PC-9 (cell line): Measurements from ENCODE around the gene TRA2B. TPM values are rescaled to one million over a fixed set of nuclear protein-coding genes. Genes with fewer than 3 reads are reported as not detected.

Experiments used
- BruUV-seq: library from RNA; stranded (reverse); fragments of 400-500 nt; replicated peaks from 2 replicates; lab custom pipeline; 2021; lab: Mats Ljungman, UMichigan
- CTCF ChIA-PET: fragments of 300-600 bp; sonication (Branson Sonifier 250); formaldehyde crosslinking; loops from one replicate; lab custom pipeline; 2022; ENCODE audit warnings: antibody characterized with exemption; lab: Charles Lee
- POLR2A ChIA-PET: fragments of 300-600 bp; sonication (Branson Sonifier 250); formaldehyde crosslinking; loops from one replicate; lab custom pipeline; 2022; ENCODE audit warnings: antibody characterized with exemption; ENCODE audit not compliant: unreplicated experiment; lab: Charles Lee
- DNase-seq, 2 experiments: peaks; one replicate each; pipeline versions ENCODE4 v3.0.0 to v3.0.0-alpha.2; 2015 to 2022; ENCODE audit warnings: mixed read lengths in 1 of 2
- H2AFZ ChIP-seq: fragments of 200-600 bp; sonication (generic); 2 replicates; pipeline ENCODE4 v1.8.1; 2017; ENCODE audit warnings: antibody characterized with exemption
- H3F3A ChIP-seq: fragments of 200-600 bp; sonication (generic); 2 replicates; pipeline ENCODE4 v1.8.1; 2017; ENCODE audit warnings: antibody characterized with exemption, mild to moderate bottlenecking, low read depth; ENCODE audit not compliant: insufficient read depth
- H3K27ac ChIP-seq: fragments of 200-600 bp; sonication (generic); 2 replicates; pipeline ENCODE4 v1.6.1; 2016; ENCODE audit warnings: mixed run types
- H3K27me3 ChIP-seq: fragments of 200-600 bp; sonication (generic); 2 replicates; pipeline ENCODE4 v1.6.1; 2016; ENCODE audit warnings: low read depth, mixed run types; ENCODE audit not compliant: insufficient read depth
- H3K36me3 ChIP-seq: fragments of 200-600 bp; sonication (generic); 2 replicates; pipeline ENCODE4 v1.6.1; 2016; ENCODE audit warnings: low read depth, mixed run types
- H3K4me1 ChIP-seq: fragments of 200-600 bp; sonication (generic); replicated peaks from 2 replicates; pipeline ENCODE4 v1.6.1; 2016; ENCODE audit warnings: mixed run types; ENCODE audit not compliant: insufficient read depth
- H3K4me2 ChIP-seq: fragments of 200-600 bp; sonication (generic); 2 replicates; pipeline ENCODE4 v1.6.1; 2017; ENCODE audit warnings: mixed run types
- H3K4me3 ChIP-seq: fragments of 200-600 bp; sonication (generic); 2 replicates; pipeline ENCODE4 v1.6.1; 2016; ENCODE audit warnings: mixed run types
- H3K79me2 ChIP-seq: fragments of 200-600 bp; sonication (generic); 2 replicates; pipeline ENCODE4 v1.6.1; 2017; ENCODE audit warnings: low read depth, mixed run types
- H3K9me2 ChIP-seq: fragments of 200-600 bp; sonication (generic); 2 replicates; pipeline ENCODE4 v1.8.1; 2017; ENCODE audit warnings: mild to moderate bottlenecking; ENCODE audit not compliant: insufficient read depth
- H3K9me3 ChIP-seq: fragments of 200-600 bp; sonication (generic); 2 replicates; pipeline ENCODE4 v1.8.1; 2016; ENCODE audit warnings: low read depth; ENCODE audit not compliant: insufficient read depth
- H4K20me1 ChIP-seq: fragments of 200-600 bp; sonication (generic); 2 replicates; pipeline ENCODE4 v1.8.1; 2017; ENCODE audit not compliant: insufficient read depth
- EZH2 ChIP-seq: fragments of 200-600 bp; sonication (generic); IDR thresholded peaks from 2 replicates; pipeline ENCODE4 v1.8.0; 2017; ENCODE audit warnings: antibody characterized with exemption, low read depth
- intact Hi-C: fragments of 100-400 bp; cut with micrococcal nuclease; formaldehyde crosslinking; loops from one replicate; pipeline ENCODE4 v1.10.0; 2022; ENCODE audit not compliant: unreplicated experiment
- total RNA-seq: library from RNA; stranded (reverse); gene quantifications from 2 replicates; pipeline ENCODE4 v1.2.3, GENCODE V29; 2021
- TF ChIP-seq, protein P1 (sequence below): fragments of 200-600 bp; sonication (generic); conservative IDR thresholded peaks from 2 replicates; pipeline ENCODE4 v1.6.1; 2017; ENCODE audit warnings: mixed run types, antibody characterized with exemption, mild to moderate bottlenecking, moderate library complexity

TRA2B gene
- total RNA-seq, 1 experiment from 2014 or later = 158 TPM

DNA sequence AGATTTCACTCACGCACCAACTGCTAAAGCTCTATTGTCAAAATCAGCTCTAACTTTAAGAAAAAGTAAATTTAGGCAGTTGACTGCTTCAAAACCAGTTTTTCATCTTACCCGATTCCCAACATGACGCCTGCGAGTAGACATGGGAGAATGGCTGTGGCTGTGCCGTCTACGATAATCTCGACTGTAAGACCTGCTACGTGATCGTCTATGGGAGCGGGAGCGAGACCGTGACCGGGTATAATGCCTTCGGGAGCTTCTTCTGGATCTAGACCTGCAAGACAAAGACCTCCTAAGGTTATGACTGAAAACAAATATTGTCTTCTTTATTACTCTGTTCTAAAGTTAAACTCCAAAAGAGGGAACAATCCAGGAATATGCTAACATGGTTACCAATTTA, 12.5 kb downstream of the TRA2B start:
- Histone ChIP-seq H3K4me2 (no peak overlapping the region), H3K79me2 (peaks cover 100% of the 10 kb centered on the region), H4K20me1 (peaks cover 100% of the 10 kb centered on the region), H3K4me3 (no peak overlapping the region), H3K27me3 (no peaks in the 10 kb centered on the region), H3K36me3 (peaks cover 95% of the 10 kb centered on the region), H2AFZ (no peak overlapping the region), H3K4me1 (peaks cover 33% of the 10 kb centered on the region), H3K9me3 (no peaks in the 10 kb centered on the region), H3F3A (peaks cover 98% of the 10 kb centered on the region), H3K27ac (no peak overlapping the region), H3K9me2 (no peaks in the 10 kb centered on the region)
- CTCF ChIA-PET = no interaction called here
- no peak for TF ChIP-seq EZH2
- TF ChIP-seq, protein P1, sequence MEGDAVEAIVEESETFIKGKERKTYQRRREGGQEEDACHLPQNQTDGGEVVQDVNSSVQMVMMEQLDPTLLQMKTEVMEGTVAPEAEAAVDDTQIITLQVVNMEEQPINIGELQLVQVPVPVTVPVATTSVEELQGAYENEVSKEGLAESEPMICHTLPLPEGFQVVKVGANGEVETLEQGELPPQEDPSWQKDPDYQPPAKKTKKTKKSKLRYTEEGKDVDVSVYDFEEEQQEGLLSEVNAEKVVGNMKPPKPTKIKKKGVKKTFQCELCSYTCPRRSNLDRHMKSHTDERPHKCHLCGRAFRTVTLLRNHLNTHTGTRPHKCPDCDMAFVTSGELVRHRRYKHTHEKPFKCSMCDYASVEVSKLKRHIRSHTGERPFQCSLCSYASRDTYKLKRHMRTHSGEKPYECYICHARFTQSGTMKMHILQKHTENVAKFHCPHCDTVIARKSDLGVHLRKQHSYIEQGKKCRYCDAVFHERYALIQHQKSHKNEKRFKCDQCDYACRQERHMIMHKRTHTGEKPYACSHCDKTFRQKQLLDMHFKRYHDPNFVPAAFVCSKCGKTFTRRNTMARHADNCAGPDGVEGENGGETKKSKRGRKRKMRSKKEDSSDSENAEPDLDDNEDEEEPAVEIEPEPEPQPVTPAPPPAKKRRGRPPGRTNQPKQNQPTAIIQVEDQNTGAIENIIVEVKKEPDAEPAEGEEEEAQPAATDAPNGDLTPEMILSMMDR = no peak
- POLR2A ChIA-PET = no interaction called here
- no TSS peak for BruUV-seq
- DNase-seq = no peak
- intact Hi-C loops = no loop called here

DNA sequence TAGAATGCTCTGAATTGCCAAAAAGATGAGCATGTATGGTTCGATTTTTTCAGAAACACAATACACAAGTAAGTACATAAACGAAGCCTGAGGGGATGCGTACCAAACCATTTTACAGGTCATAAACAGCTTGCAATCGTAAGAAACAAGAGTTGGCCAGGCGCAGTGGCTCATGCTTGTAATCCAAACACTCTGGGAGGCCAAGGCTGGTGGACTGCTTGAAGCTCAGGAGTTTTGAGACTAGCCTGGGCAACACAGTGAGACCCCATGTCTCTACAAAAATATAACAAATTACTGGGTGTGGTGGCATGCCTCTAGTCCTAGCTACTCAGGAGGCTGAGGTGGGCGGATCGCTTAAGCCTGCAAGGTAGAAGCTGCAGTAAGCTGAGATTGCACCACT, 13.4 kb downstream of the TRA2B start:
- no peak for DNase-seq
- Histone ChIP-seq H3K27me3 (no peaks in the 10 kb centered on the region), H4K20me1 (peaks cover 100% of the 10 kb centered on the region), H3F3A (peaks cover 100% of the 10 kb centered on the region), H3K79me2 (peaks cover 100% of the 10 kb centered on the region), H3K9me3 (no peaks in the 10 kb centered on the region), H2AFZ (no peak overlapping the region), H3K27ac (no peak overlapping the region), H3K9me2 (no peaks in the 10 kb centered on the region), H3K4me3 (no peak overlapping the region), H3K4me2 (no peak overlapping the region), H3K36me3 (peaks cover 95% of the 10 kb centered on the region), H3K4me1 (peaks cover 23% of the 10 kb centered on the region)
- intact Hi-C loops = loop anchor here (5.0 kb wide), 1 partner anchor 262 kb away; no protein-coding TSS in a partner anchor
- TF ChIP-seq, protein P1 = no peak
- TF ChIP-seq EZH2 = no peak
- CTCF ChIA-PET = interaction anchor here (0.6 kb wide), 2 partner anchors 156 to 264 kb away, joined by 3 read pairs; no protein-coding TSS in a partner anchor
- POLR2A ChIA-PET = interaction anchor here (0.6 kb wide), 1 partner anchor 41 kb away, joined by 3 read pairs; no protein-coding TSS in a partner anchor
- no TSS peak for BruUV-seq

DNA sequence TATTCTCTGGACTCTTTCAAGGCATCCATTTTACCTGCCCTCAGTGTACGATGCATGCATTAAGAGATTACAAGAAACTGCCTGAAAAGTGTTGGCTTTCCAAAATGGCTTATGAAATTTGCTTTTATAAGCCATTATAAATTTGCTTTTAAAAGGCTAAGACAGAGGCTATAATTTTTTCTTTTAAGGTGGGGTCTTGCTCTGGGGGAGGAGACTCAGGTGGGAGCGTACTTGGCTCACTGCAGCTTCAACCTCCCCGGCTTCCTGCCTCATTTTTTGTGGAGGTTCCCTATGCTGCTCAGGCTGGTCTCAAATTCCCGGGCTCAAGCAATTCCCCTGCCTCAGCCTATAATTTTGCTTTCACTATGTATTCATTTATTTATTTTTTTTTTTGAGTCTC, 17.6 kb downstream of the TRA2B start:
- ChIA-PET CTCF (no interaction called here), POLR2A (no interaction called here)
- Histone ChIP-seq H2AFZ (no peak overlapping the region), H3K9me3 (no peaks in the 10 kb centered on the region), H3K4me1 (no peaks in the 10 kb centered on the region), H3K4me3 (no peak overlapping the region), H3K79me2 (peaks cover 80% of the 10 kb centered on the region), H4K20me1 (peaks cover 98% of the 10 kb centered on the region), H3K4me2 (no peak overlapping the region), H3K36me3 (peaks cover 97% of the 10 kb centered on the region), H3K9me2 (no peaks in the 10 kb centered on the region), H3K27ac (no peak overlapping the region), H3K27me3 (no peaks in the 10 kb centered on the region), H3F3A (peaks cover 100% of the 10 kb centered on the region)
- intact Hi-C loops = loop anchor here (5.0 kb wide), 1 partner anchor 258 kb away; no protein-coding TSS in a partner anchor
- DNase-seq = no peak
- TSS peak; percentile 1 for BruUV-seq
- TF ChIP-seq, protein P1 = no peak
- no peak for TF ChIP-seq EZH2
